H1 (cell line): Measurements from ENCODE around the gene BRD9. TPM values are rescaled to one million over a fixed set of nuclear protein-coding genes. Genes with fewer than 3 reads are reported as not detected.

Experiments
- ASH2L ChIP-seq: fragments of 200-600, 300-600 bp; sonication (generic); IDR thresholded peaks from one replicate; pipeline ENCODE4 v1.7.1; 2017; ENCODE audit warnings: low read length
- BCL11A ChIP-seq, 2 experiments: IDR thresholded peaks; one replicate each; pipeline ENCODE4 v1.6.1; 2011; ENCODE audit warnings: low read depth in 2 of 2, low read length in 2 of 2, mild to moderate bottlenecking in 2 of 2
- BRCA1 ChIP-seq: IDR thresholded peaks from 2 replicates; pipeline ENCODE4 v1.6.1; 2012; ENCODE audit warnings: low read depth, low read length, improper control_type of control experiment
- CBX5 ChIP-seq: fragments of 300-800, 300-1000 bp; sonication (generic); IDR thresholded peaks from 2 replicates; pipeline ENCODE4 v1.7.1; 2016; ENCODE audit warnings: antibody characterized with exemption, low read length, low read depth
- CTCF ChIP-seq, 3 experiments: IDR thresholded peaks; 1 replicate in 2 of 3; 2 replicates in 1 of 3; pipeline versions ENCODE4 v1.5.1 to v1.6.1; 2011; ENCODE audit warnings: low read length in 3 of 3, mild to moderate bottlenecking in 3 of 3, inconsistent platforms in 2 of 3, low read depth in 1 of 3, moderate library complexity in 1 of 3; ENCODE audit not compliant: insufficient read depth in 1 of 3; ENCODE audit errors: control extremely low read depth in 1 of 3
- EZH2 ChIP-seq: fragments of 200-600 bp; sonication (generic); IDR thresholded peaks from 2 replicates; pipeline ENCODE4 v1.7.1; 2012; ENCODE audit warnings: low read depth, mild to moderate bottlenecking, moderate library complexity, low read length, inconsistent platforms; ENCODE audit not compliant: severe bottlenecking
- FOSL1 ChIP-seq: IDR thresholded peaks from 2 replicates; pipeline ENCODE4 v1.6.1; 2011; ENCODE audit warnings: mild to moderate bottlenecking, low read depth, low read length, moderate library complexity; ENCODE audit not compliant: insufficient read depth
- HDAC6 ChIP-seq: IDR thresholded peaks from one replicate; pipeline ENCODE4 v1.7.1; 2012; ENCODE audit warnings: low read depth, mild to moderate bottlenecking, inconsistent platforms, low read length, moderate library complexity
- KDM1A ChIP-seq: fragments of 200-600, 300-600 bp; sonication (generic); IDR thresholded peaks from 2 replicates; pipeline ENCODE4 v1.7.1; 2016; ENCODE audit warnings: mild to moderate bottlenecking, low read length, borderline replicate concordance
- NANOG ChIP-seq: IDR thresholded peaks from 2 replicates; pipeline ENCODE4 v1.6.1; 2011; ENCODE audit warnings: low read length, low read depth, mild to moderate bottlenecking, inconsistent platforms; ENCODE audit not compliant: insufficient read depth, poor library complexity, severe bottlenecking
- PHF8 ChIP-seq: fragments of 200-600 bp; sonication (generic); conservative IDR thresholded peaks from 2 replicates; pipeline ENCODE4 v1.7.1; 2012; ENCODE audit warnings: low read depth, mild to moderate bottlenecking, inconsistent platforms, low read length, moderate library complexity
- RAD21 ChIP-seq, 2 experiments: IDR thresholded peaks in 1 of 2; conservative IDR thresholded peaks in 1 of 2; 2 replicates each; pipeline ENCODE4 v1.6.1; 2011; ENCODE audit warnings: low read depth in 2 of 2, low read length in 2 of 2, improper control_type of control experiment in 1 of 2, inconsistent platforms in 1 of 2, mild to moderate bottlenecking in 1 of 2, moderate library complexity in 1 of 2
- RXRA ChIP-seq: IDR thresholded peaks from 2 replicates; pipeline ENCODE4 v1.6.1; 2011; ENCODE audit warnings: low read depth, mild to moderate bottlenecking, low read length, moderate library complexity; ENCODE audit not compliant: insufficient read depth
- SIN3A ChIP-seq, 2 experiments: IDR thresholded peaks in 1 of 2; conservative IDR thresholded peaks in 1 of 2; 2 replicates each; pipeline ENCODE4 v1.6.1; 2011 to 2012; ENCODE audit warnings: low read length in 2 of 2, improper control_type of control experiment in 1 of 2, low read depth in 1 of 2, mild to moderate bottlenecking in 1 of 2
- SIX5 ChIP-seq: IDR thresholded peaks from 2 replicates; pipeline ENCODE4 v1.6.1; 2011; ENCODE audit warnings: mild to moderate bottlenecking, low read depth, low read length
- TAF7 ChIP-seq: optimal IDR thresholded peaks from 2 replicates; pipeline ENCODE3; 2011; ENCODE audit warnings: low read depth, mild to moderate bottlenecking, inconsistent platforms, low read length, moderate library complexity, borderline replicate concordance
- TBP ChIP-seq: IDR thresholded peaks from 2 replicates; pipeline ENCODE4 v1.6.1; 2011; ENCODE audit warnings: low read depth, low read length, improper control_type of control experiment
- TEAD4 ChIP-seq: IDR thresholded peaks from 2 replicates; pipeline ENCODE4 v1.6.1; 2012; ENCODE audit warnings: low read depth, low read length, inconsistent platforms, mixed read lengths
- USF2 ChIP-seq: IDR thresholded peaks from 2 replicates; pipeline ENCODE4 v1.6.1; 2011; ENCODE audit warnings: low read length, improper control_type of control experiment
- polyA plus RNA-seq, 7 experiments: library from polyadenylated mRNA; depleted of rRNA in 3 of 7; stranded (reverse) in 5 of 7; unstranded in 2 of 7; fragments of >200 nt in 5 of 7; fragments of 200-250 nt in 2 of 7; gene quantifications; 1 replicate in 5 of 7; 2 replicates in 1 of 7; 4 replicates in 1 of 7; pipeline versions ENCODE4 v1.2.1 to v1.2.3, GENCODE V29; 2011 to 2013; ENCODE audit warnings: missing spikeins in 2 of 7, mixed read lengths in 2 of 7
- total RNA-seq: library from RNA; stranded (reverse); fragmentation: NEBNext Ultra II Directional; extraction: Animal tissue kit (Norgen Biotek cat#: 25700); gene quantifications from 2 replicates; pipeline ENCODE4 v1.2.1, GENCODE V29; 2021

The BRD9 gene
- total and polyA plus RNA-seq, 2 of the 8 experiments (the other 6 are each of a cell fraction or from before 2014, with no cell fraction given): 9.3 to 49.4 TPM

GRCh38 chr5:892394-893136 is at the start of gene BRD9, which contains the start of gene TRIP13 (continued):
- no peak for TF ChIP-seq USF2
- no peak for TF ChIP-seq HDAC6
- TF ChIP-seq KDM1A: no peak
- no peak for TF ChIP-seq RXRA
- TF ChIP-seq SIX5: no peak
- TF ChIP-seq BCL11A (IDR thresholded peaks at IDR 0.05; ENCODE audit: low read depth in 2 of 2, low read length in 2 of 2): no peak
- TF ChIP-seq CTCF (IDR thresholded peaks at IDR 0.05; ENCODE audit: control extremely low read depth in 1 of 3, insufficient read depth in 1 of 3, low read depth in 1 of 3, low read length in 3 of 3): no peak
- TF ChIP-seq TEAD4: no peak
- 0 out of 4 replicates have a peak, but pooled peaks of 1 of the 2 experiments have one; percentile 6 for TF ChIP-seq RAD21 (IDR thresholded peaks at IDR 0.05 in 1 of 2, conservative IDR thresholded peaks at IDR 0.05 in 1 of 2; ENCODE audit: low read depth in 2 of 2, low read length in 2 of 2)
- no peak for TF ChIP-seq EZH2
- TF ChIP-seq NANOG: no peak
- TF ChIP-seq ASH2L: peak; percentile 26
- TF ChIP-seq FOSL1: no peak
- TF ChIP-seq TAF7: peak; percentile 57
- peak; percentile 90 for TF ChIP-seq PHF8
- no peak for TF ChIP-seq CBX5
- no peak for TF ChIP-seq TBP
- TF ChIP-seq SIN3A (conservative IDR thresholded peaks at IDR 0.05 in 1 of 2, IDR thresholded peaks at IDR 0.05 in 1 of 2; ENCODE audit: low read depth in 1 of 2, low read length in 2 of 2): peak in 1 of 2 experiments; percentile 90; a peak in 2 of 4 replicates
- no peak for TF ChIP-seq BRCA1
